ENCODE measurements around the gene FNDC1.

- TF ChIP-seq CTCF (IDR thresholded peaks at IDR 0.05) = no peak
- no peak for TF ChIP-seq POLR2A (IDR thresholded peaks at IDR 0.05)
Measured at GRCh38 chr6:159152782-159153181, 16.4 kb upstream of the FNDC1 start.
